Ishikawa (cell line): ENCODE data around the gene CRB3.

Source experiments
- CREB1 ChIP-seq: IDR thresholded peaks from 2 replicates; pipeline ENCODE4 v1.6.1; 2012; ENCODE audit warnings: low read depth
- EP300 ChIP-seq: IDR thresholded peaks from 2 replicates; pipeline ENCODE4 v1.6.1; 2012; ENCODE audit warnings: borderline replicate concordance
- FOXM1 ChIP-seq: IDR thresholded peaks from 2 replicates; pipeline ENCODE4 v1.6.1; 2012; ENCODE audit warnings: low read depth, borderline replicate concordance
- MAX ChIP-seq: IDR thresholded peaks from 2 replicates; pipeline ENCODE4 v1.6.1; 2012
- RAD21 ChIP-seq: IDR thresholded peaks from 2 replicates; pipeline ENCODE4 v1.6.1; 2012; ENCODE audit warnings: low read depth
- TAF1 ChIP-seq: IDR thresholded peaks from 2 replicates; pipeline ENCODE4 v1.6.1; 2012; ENCODE audit warnings: low read depth, mild to moderate bottlenecking
- TCF12 ChIP-seq: IDR thresholded peaks from 2 replicates; pipeline ENCODE4 v1.6.1; 2012; ENCODE audit warnings: low read depth
- TEAD4 ChIP-seq: IDR thresholded peaks from 2 replicates; pipeline ENCODE4 v1.6.1; 2012
- YY1 ChIP-seq: IDR thresholded peaks from 2 replicates; pipeline ENCODE4 v1.6.1; 2012; ENCODE audit warnings: low read depth
- ZBTB7A ChIP-seq: IDR thresholded peaks from 2 replicates; pipeline ENCODE4 v1.6.1; 2012; ENCODE audit warnings: low read depth

GRCh38 chr19:6451583-6452222, 12.4 kb upstream of the CRB3 start:
- TF ChIP-seq EP300 (no peak), YY1 (no peak), MAX (no peak), FOXM1 (no peak), ZBTB7A (no peak), RAD21 (no peak), TAF1 (no peak), TCF12 (no peak), CREB1 (no peak), TEAD4 (no peak)
